Activated CD4-positive, CD25-positive, alpha-beta regulatory T cell treated with anti-CD3 and anti-CD28 coated beads, Interleukin-2, amount 50 U/mL, for 72 hours (primary cell): ENCODE measurements around the gene ZNF398.
"Not testable (repeated sequence)": the region's sequence is repeated elsewhere in the genome, so short reads cannot be mapped to it uniquely, and the experiment has no call there.

Source experiments
- DNase-seq: peaks from one replicate; pipeline ENCODE4 v3.0.0; 2021

The ZNF398 gene

GRCh38 chr7:149198161-149198816 lies 51.0 kb downstream of the ZNF398 start:
- DNase-seq, result no peak

- DNase-seq, result no peak
Observed at GRCh38 chr7:149199234-149199995, 52.2 kb downstream of the ZNF398 start.

- no peak for DNase-seq
Observed at GRCh38 chr7:149202831-149203231, 55.6 kb downstream of the ZNF398 start.

- no peak for DNase-seq
Observed at GRCh38 chr7:149205690-149206381, 58.6 kb downstream of the ZNF398 start.

- DNase-seq, result no peak
Observed at GRCh38 chr7:149207324-149208035, 60.2 kb downstream of the ZNF398 start.

- DNase-seq, result peak; percentile 68
Observed at GRCh38 chr7:149209518-149210269, 62.4 kb downstream of the ZNF398 start.

GRCh38 chr7:149210551-149210950 lies 63.3 kb downstream of the ZNF398 start:
- no peak for DNase-seq

- no peak for DNase-seq
Observed at GRCh38 chr7:149214020-149214720, 66.9 kb downstream of the ZNF398 start.

GRCh38 chr7:149216402-149216801 lies 69.1 kb downstream of the ZNF398 start:
- DNase-seq, result no peak

- no peak for DNase-seq
Observed at GRCh38 chr7:149217570-149217969, 70.3 kb downstream of the ZNF398 start.

GRCh38 chr7:149218469-149219420 lies 71.5 kb downstream of the ZNF398 start:
- DNase-seq, result no peak

- DNase-seq, result no peak
Observed at GRCh38 chr7:149220534-149220933, 73.3 kb downstream of the ZNF398 start.

- no peak for DNase-seq
Observed at GRCh38 chr7:149223176-149223575, 75.9 kb downstream of the ZNF398 start.

GRCh38 chr7:149223761-149224160 lies 76.5 kb downstream of the ZNF398 start:
- DNase-seq, result no peak

- DNase-seq, result no peak
Observed at GRCh38 chr7:149224352-149224751, 77.1 kb downstream of the ZNF398 start.

GRCh38 chr7:149225106-149225505 lies 77.9 kb downstream of the ZNF398 start:
- DNase-seq, result no peak

- DNase-seq, result no peak
Observed at GRCh38 chr7:149225656-149226055, 78.4 kb downstream of the ZNF398 start.

- not testable (repeated sequence) for DNase-seq
Observed at GRCh38 chr7:149226366-149226765, 79.1 kb downstream of the ZNF398 start.

GRCh38 chr7:149226840-149227494 lies 79.7 kb downstream of the ZNF398 start:
- no peak for DNase-seq
